ENCODE measurements around the gene DSCAML1.

GRCh38 chr11:117479372-117479771, 317.6 kb downstream of the DSCAML1 start:
- no peak for TF ChIP-seq POLR2AphosphoS5 (IDR thresholded peaks at IDR 0.05; ENCODE audit: low read depth, low read length)
- TF ChIP-seq REST (IDR thresholded peaks at IDR 0.05; ENCODE audit: low read depth): no peak
- TF ChIP-seq ZNF274 (IDR thresholded peaks at IDR 0.05; ENCODE audit: low read depth, low read length): no peak
- peak; percentile 26 to 71 (median 66); a peak in 5 of 6 replicates for TF ChIP-seq CTCF (IDR thresholded peaks at IDR 0.05 in 2 of 3, conservative IDR thresholded peaks at IDR 0.05 in 1 of 3; ENCODE audit: borderline replicate concordance in 1 of 3, insufficient read depth in 1 of 3, low read depth in 2 of 3, low read length in 2 of 3)
- TF ChIP-seq SP1 (IDR thresholded peaks at IDR 0.05; ENCODE audit: low read depth): no peak
- TF ChIP-seq ZFX (IDR thresholded peaks at IDR 0.05): no peak
- TF ChIP-seq SRF (IDR thresholded peaks at IDR 0.05; ENCODE audit: low read depth): no peak
- no peak for TF ChIP-seq JUND (IDR thresholded peaks at IDR 0.05)
- TF ChIP-seq EGR1 (IDR thresholded peaks at IDR 0.05; ENCODE audit: low read depth): no peak
- TF ChIP-seq SIN3A (IDR thresholded peaks at IDR 0.05; ENCODE audit: low read depth): no peak
- no peak for TF ChIP-seq TCF7L2 (IDR thresholded peaks at IDR 0.05; ENCODE audit: borderline replicate concordance, extremely low read depth, insufficient read depth, insufficient read length)
- TF ChIP-seq EZH2 (IDR thresholded peaks at IDR 0.05): no peak

Measured in HCT116 (cell line).